IPS-18c (cell line): ENCODE measurements around the gene CTDNEP1.
"Not testable (repeated sequence)": the region's sequence is repeated elsewhere in the genome, so short reads cannot be mapped to it uniquely, and the experiment has no call there.

Source experiments
- H3K4me3 ChIP-seq: 2 replicates; pipeline ENCODE4 v1.7.0; 2013; ENCODE audit warnings: low read depth, mild to moderate bottlenecking, low read length, moderate library complexity; ENCODE audit not compliant: insufficient read depth
- H3K9me3 ChIP-seq: one replicate; pipeline ENCODE4 v1.6.1; 2013; ENCODE audit warnings: mild to moderate bottlenecking, low read length, moderate library complexity; ENCODE audit not compliant: control insufficient read depth, insufficient read depth

The CTDNEP1 gene

GRCh38 chr17:7254511-7254910 is 3.0 kb upstream of the CTDNEP1 start:
- no peak overlapping the region for H3K4me3 ChIP-seq
- H3K9me3 ChIP-seq: no peaks in the 10 kb centered on the region

- H3K9me3 ChIP-seq: peaks cover 2% of the 10 kb centered on the region
- peak overlapping the region; percentile 87; the same call in 1 of the 2 replicates for H3K4me3 ChIP-seq
These were observed 1.5 kb upstream of the CTDNEP1 start for GRCh38 chr17:7253082-7253481.

DNA sequence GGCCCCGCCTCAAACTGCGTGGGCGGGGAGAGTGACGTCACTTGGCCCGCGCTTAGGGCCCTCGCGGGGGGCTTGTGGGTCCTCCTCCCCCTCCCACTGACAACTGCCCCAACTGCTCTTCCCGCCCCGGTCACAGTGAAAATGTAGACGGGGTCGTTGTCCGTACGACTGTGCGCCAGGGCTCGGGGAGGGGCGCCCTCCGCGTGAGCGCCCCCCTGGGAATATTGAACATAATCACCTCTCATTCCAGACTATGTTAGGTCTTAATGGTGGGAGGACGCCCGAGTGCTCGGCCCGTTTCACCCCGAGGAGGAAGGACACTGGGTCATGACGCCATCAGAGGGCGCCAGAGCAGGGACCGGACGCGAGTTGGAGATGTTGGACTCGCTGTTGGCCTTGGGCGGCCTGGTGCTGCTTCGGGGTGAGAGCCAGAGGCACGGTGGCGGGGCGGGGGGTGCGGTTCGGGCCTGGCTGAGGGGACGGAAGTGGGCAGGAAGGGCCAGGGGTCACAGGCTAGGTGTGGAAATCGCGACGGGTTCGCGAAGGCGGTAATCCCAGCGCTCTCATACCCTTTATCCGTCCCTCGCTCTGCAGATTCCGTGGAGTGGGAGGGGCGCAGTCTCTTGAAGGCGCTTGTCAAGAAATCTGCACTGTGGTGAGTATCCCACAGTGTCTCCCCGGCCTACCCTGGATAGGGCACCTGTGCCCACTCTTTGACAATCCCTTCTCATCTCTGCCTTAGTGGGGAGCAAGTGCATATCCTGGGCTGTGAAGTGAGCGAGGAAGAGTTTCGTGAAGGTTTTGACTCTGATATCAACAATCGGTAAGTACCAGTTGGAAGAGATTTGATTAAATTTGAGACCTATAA is 876 bp upstream of the CTDNEP1 start, which contains the start of gene ELP5:
ELP5 (plus strand) TSS at position 40 of the 868 bp plus-strand sequence; CDS start at position 376, 336 bp downstream.
- peaks cover 2% of the 10 kb centered on the region for H3K9me3 ChIP-seq
- H3K4me3 ChIP-seq: peak within 1 kb of the TSS; percentile 87

- Histone ChIP-seq H3K9me3 (peaks cover 2% of the 10 kb centered on the region), H3K4me3 (peak overlapping the region; percentile 87)
These were observed 573 bp downstream of the CTDNEP1 start for GRCh38 chr17:7250695-7251627.

DNA sequence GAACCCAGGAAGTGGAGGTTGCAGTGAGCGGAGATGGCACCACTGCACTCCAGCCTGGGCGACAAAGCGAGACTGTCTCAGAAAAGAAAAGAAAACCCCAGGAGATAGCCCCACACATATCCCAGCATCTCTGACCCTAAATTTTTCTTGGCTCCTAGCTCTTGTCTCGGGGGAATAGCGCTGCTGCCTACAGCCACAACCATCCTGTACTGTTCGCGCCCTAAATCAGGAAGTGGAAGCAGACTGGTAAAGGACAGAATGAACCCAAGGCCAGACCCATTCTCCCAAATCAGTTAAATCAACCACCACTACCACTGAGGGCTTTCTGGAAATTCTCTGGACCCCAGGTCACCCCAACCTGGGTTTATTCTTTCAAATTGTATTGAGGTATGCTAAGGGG is 1.7 kb downstream of the CTDNEP1 start:
- Histone ChIP-seq H3K4me3 (peak overlapping the region; percentile 87; the same call in 1 of the 2 replicates), H3K9me3 (peaks cover 2% of the 10 kb centered on the region)

GRCh38 chr17:7249214-7249613 is 2.3 kb downstream of the CTDNEP1 start:
- Histone ChIP-seq H3K9me3 (peaks cover 2% of the 10 kb centered on the region), H3K4me3 (no peak overlapping the region)

GRCh38 chr17:7248796-7249195 is 2.7 kb downstream of the CTDNEP1 start:
- H3K9me3 ChIP-seq: peaks cover 2% of the 10 kb centered on the region
- no peak overlapping the region for H3K4me3 ChIP-seq

DNA sequence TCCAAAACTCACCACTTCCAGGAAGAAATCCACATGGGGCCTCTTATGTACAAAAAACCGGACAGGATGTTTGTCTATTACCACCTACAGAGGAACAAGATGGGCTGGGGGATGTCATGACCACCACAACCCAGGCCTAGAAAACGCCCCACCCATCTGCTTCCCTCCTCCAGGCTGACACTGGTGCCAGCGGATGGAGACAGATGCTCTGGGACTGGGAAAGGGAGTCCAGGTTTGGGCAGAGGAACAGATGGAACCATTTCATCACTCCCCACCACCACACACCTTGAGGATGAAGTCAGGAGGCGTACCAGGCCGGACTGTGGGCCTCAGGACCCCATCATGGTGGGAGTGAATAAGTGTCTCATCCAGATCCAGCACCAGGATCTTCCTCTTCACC is 4.8 kb downstream of the CTDNEP1 start:
- no peak overlapping the region for H3K4me3 ChIP-seq
- peaks cover 2% of the 10 kb centered on the region for H3K9me3 ChIP-seq

- not testable (repeated sequence) for H3K4me3 ChIP-seq, H3K9me3 ChIP-seq
These were observed 7.7 kb downstream of the CTDNEP1 start for GRCh38 chr17:7243838-7244237.

- Histone ChIP-seq H3K4me3 (peak overlapping the region; percentile 97; the same call in 1 of the 2 replicates), H3K9me3 (no peaks in the 10 kb centered on the region)
These were observed 8.1 kb downstream of the CTDNEP1 start for GRCh38 chr17:7243453-7243729.

DNA sequence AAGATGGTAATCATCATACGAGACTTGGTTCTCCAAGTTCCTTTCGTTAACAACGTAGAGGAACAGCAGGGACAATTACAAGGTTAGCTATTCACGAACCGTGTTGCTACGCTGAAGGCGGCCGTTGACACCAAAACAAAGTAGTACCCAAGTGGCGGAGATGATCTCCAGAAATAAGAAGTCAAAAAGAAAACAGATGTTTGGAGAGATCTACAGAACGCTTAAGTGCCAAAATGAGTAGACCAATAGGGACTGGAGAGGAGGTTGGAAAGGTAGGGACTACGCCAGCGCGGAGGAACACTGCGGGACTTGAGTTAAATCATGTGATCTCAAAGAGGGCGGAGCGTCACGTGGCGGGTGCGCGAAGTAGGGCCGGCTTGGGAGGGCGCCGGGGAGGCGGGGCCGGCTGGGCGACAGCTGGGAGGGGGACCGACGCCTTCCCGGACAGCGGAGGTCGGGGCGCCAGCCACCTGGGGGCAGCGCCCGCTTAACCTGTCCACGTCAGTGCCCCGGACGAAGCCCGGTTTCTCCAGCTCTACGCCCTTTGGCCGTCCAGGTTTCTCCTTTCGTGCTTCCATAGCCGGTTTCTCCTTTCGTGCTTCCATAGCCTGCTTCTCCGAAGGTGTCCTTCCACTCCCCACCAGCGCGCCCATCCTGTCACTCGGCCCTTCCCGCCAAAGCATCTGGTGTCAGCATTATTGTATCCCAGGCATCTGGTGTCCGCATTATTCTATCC is 8.6 kb downstream of the CTDNEP1 start:
- no peaks in the 10 kb centered on the region for H3K9me3 ChIP-seq
- peak overlapping the region; percentile 97 for H3K4me3 ChIP-seq

GRCh38 chr17:7241783-7242716 is 9.5 kb downstream of the CTDNEP1 start, which contains the start of gene GABARAP:
Gene GABARAP (minus strand): TSS chr17:7242449. CDS start chr17:7242330, 119 bp downstream.
- Histone ChIP-seq H3K9me3 (no peaks in the 10 kb centered on the region), H3K4me3 (peak within 1 kb of the TSS; percentile 97)

DNA sequence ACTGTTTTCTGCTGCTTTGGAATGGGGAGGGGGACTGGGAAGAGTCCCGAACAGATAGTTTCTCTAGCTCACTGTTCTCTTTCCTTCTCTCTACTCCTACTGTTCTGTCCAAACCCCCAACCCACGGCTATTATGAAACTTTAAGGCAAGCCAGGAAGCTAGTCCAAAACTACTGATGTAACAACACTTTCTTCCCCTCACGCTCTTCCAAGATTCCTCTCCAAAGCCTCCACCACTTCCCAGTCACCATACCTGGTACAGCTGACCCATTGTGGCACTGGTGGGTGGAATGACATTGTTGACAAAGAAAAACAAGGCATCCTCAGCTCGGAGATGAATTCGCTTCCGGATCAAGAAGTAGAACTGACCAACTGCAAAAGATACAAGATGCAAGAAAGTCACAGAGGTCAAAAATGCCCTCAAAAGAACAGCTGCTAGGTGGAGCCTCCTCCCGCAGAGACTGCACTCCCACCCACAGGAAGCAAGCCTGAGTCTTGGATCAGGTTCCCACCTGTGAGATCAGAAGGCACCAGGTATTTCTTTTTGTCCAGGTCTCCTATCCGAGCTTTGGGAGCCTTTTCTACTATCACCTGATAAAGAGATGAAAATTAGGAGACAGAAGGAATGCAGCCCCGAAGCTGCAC is 10.3 kb downstream of the CTDNEP1 start:
- Histone ChIP-seq H3K9me3 (no peaks in the 10 kb centered on the region), H3K4me3 (peak overlapping the region; percentile 97)

DNA sequence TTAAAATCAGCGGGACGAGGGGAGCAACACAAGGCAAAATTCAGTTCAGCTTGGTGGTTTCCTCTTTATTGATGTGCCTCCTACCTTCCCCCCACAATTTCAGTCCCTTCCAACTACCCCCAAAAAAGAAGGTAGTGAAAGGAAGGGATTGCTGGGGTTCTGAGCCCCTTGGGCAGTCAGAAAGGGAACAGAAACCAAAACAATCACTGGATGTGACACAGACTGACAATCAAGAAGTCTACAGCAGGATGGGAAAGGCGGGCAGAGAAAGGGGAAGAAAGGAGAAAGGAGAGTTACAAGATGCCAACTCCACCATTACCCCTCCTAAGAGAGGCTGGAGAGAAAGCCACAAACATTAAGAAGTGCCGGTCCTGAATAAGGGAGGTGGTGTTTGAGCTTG is 11.2 kb downstream of the CTDNEP1 start:
- Histone ChIP-seq H3K4me3 (0 out of 2 replicates have a peak overlapping the region, but pooled peaks have one; percentile 20), H3K9me3 (no peaks in the 10 kb centered on the region)

GRCh38 chr17:7239091-7240027 is 12.2 kb downstream of the CTDNEP1 start, which contains the start of gene PHF23:
Gene PHF23 (minus strand): TSS chr17:7239457. CDS start chr17:7239279, 178 bp downstream.
- Histone ChIP-seq H3K4me3 (peak within 1 kb of the TSS; percentile 96), H3K9me3 (no peaks in the 10 kb centered on the region)
